Glutamatergic neuron (in vitro differentiated cells): Measurements from ENCODE around the gene KIRREL1. TPM values are rescaled to one million over a fixed set of nuclear protein-coding genes. Genes with fewer than 3 reads are reported as not detected.

Source experiments
- DNase-seq: peaks from one replicate; pipeline ENCODE4 v3.0.0; 2022
- H3K27ac Mint-ChIP-seq: one replicate; pipeline ENCODE4 v1.8.0; 2020; ENCODE audit warnings: mild to moderate bottlenecking, mixed read lengths, inconsistent platforms; ENCODE audit not compliant: unreplicated experiment
- H3K27me3 Mint-ChIP-seq: one replicate; pipeline ENCODE4 v1.8.0; 2020; ENCODE audit warnings: mild to moderate bottlenecking, moderate library complexity, mixed read lengths, inconsistent platforms; ENCODE audit not compliant: unreplicated experiment
- H3K36me3 Mint-ChIP-seq: one replicate; pipeline ENCODE4 v1.8.0; 2020; ENCODE audit warnings: mild to moderate bottlenecking, mixed read lengths, inconsistent platforms; ENCODE audit not compliant: unreplicated experiment
- H3K4me1 Mint-ChIP-seq: one replicate; pipeline ENCODE4 v1.8.0; 2020; ENCODE audit warnings: mild to moderate bottlenecking, low read depth, mixed read lengths, inconsistent platforms; ENCODE audit not compliant: unreplicated experiment
- H3K4me3 Mint-ChIP-seq: one replicate; pipeline ENCODE4 v1.8.0; 2020; ENCODE audit warnings: mild to moderate bottlenecking, mixed read lengths, inconsistent platforms; ENCODE audit not compliant: unreplicated experiment
- H3K9me3 Mint-ChIP-seq: one replicate; pipeline ENCODE4 v1.8.0; 2020; ENCODE audit warnings: mild to moderate bottlenecking, moderate library complexity, mixed read lengths, inconsistent platforms; ENCODE audit not compliant: unreplicated experiment
- CTCF ChIP-seq: fragments of 200-600 bp; sonication (generic); IDR thresholded peaks from one replicate; pipeline ENCODE4 v1.5.0; 2021; ENCODE audit not compliant: partially characterized antibody, unreplicated experiment
- total RNA-seq: library from RNA; stranded (reverse); fragmentation: NEBNext Ultra II Directional; extraction: Animal tissue kit (Norgen Biotek cat#: 25700); gene quantifications from one replicate; pipeline ENCODE4 v1.2.1, GENCODE V29; 2021; ENCODE audit not compliant: unreplicated experiment

Gene KIRREL1
- total RNA-seq, 1 donor from 2014 or later: 8.1 TPM

DNA sequence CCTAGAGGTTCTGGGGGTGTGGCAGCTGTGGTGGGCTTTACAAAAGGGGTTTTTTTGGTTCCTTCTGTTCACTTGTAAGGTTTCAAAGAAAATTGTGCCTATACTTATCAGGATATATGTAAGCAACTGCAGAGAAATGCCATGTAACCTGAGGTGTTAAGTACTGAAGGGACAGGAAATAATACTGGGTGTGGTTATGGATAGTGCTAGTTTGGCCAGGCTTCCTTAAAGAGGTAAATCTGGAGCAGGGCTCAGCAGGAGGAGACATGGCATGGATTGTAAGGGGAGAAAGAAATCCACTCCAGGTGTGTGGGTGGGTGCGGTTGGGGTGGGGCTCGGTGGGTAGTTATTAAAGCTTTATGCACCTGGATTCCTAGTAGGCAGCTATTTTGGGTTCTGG is 28.3 kb downstream of the KIRREL1 start:
- Mint-ChIP-seq H3K4me1 (peaks cover 14% of the 10 kb centered on the region), H3K36me3 (no peaks in the 10 kb centered on the region), H3K4me3 (no peak overlapping the region), H3K27ac (no peak overlapping the region), H3K9me3 (no peaks in the 10 kb centered on the region), H3K27me3 (peaks cover 12% of the 10 kb centered on the region)
- TF ChIP-seq CTCF: no peak
- DNase-seq: no peak

- no peak for DNase-seq
- Mint-ChIP-seq H3K27me3 (peaks cover 10% of the 10 kb centered on the region), H3K36me3 (no peaks in the 10 kb centered on the region), H3K27ac (no peak overlapping the region), H3K4me1 (peaks cover 14% of the 10 kb centered on the region), H3K9me3 (no peaks in the 10 kb centered on the region), H3K4me3 (no peak overlapping the region)
- no peak for TF ChIP-seq CTCF
Observed at GRCh38 chr1:158022554-158023312, 29.3 kb downstream of the KIRREL1 start.

DNA sequence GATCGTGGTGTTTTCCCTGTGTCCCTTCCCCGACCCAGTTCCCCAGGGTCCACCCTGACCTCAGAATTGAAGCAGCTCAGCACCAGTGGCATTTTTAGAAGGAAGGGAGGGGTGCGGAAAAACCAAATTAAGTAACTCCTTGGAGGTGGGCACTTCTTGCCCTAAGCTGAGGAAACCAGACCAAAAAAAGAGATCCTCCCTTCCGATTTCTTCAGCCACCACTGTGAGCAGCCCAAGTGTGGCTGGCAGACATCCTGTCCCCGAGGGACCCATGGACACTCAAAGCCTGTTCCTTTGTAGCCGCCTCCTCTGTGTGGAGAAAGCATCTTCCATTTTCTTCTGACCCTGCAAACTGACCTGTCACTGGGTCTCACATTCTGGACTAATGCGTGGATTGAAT is 31.3 kb downstream of the KIRREL1 start:
- DNase-seq: no peak
- Mint-ChIP-seq H3K4me3 (no peak overlapping the region), H3K36me3 (no peaks in the 10 kb centered on the region), H3K27me3 (peaks cover 6% of the 10 kb centered on the region), H3K9me3 (no peaks in the 10 kb centered on the region), H3K27ac (no peak overlapping the region), H3K4me1 (peaks cover 14% of the 10 kb centered on the region)
- TF ChIP-seq CTCF: no peak

DNA sequence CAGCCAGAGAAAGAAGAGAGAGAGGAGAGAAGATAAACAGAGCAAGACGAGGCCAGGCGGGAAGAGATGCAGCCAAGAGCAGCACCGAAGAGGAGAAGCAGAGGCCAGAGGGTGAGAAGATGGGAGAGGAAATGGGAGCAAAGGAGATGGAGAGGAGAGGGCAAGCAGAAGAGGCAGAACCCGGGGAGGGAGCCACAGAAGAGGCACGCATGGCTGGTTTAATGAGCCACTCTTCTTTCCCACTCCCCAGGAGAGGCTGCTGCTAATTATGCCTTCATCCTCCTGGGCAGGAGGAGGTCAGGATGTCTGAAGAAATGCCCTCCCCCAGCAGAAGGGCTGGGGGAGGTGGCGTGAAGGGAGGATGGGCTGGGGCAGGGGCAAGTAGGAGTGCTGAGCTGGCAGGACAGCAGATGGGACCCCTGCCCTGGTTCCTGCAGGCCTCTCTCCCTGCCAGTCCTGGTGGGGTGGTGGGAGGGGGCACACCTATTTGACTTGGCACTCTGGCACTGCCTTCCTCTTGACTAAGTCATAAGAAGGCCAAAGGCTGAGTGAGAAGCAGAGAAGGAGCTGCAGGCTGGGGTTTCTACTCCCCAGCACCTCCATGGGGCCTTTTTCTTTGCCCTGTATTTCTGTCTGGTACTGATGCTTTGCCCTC is 32.3 kb downstream of the KIRREL1 start:
- H3K4me3 Mint-ChIP-seq: peak overlapping the region; percentile 23
- no peaks in the 10 kb centered on the region for H3K36me3 Mint-ChIP-seq
- H3K27ac Mint-ChIP-seq: no peak overlapping the region
- peaks cover 14% of the 10 kb centered on the region for H3K4me1 Mint-ChIP-seq
- peaks cover 6% of the 10 kb centered on the region for H3K27me3 Mint-ChIP-seq
- TF ChIP-seq CTCF: no peak
- no peaks in the 10 kb centered on the region for H3K9me3 Mint-ChIP-seq
- DNase-seq: no peak

GRCh38 chr1:158026651-158027050 is 33.2 kb downstream of the KIRREL1 start:
- Mint-ChIP-seq H3K4me1 (peaks cover 14% of the 10 kb centered on the region), H3K36me3 (no peaks in the 10 kb centered on the region), H3K4me3 (no peak overlapping the region)

More at GRCh38 chr1:158026651-158027050, 33.2 kb downstream of the KIRREL1 start:
- H3K9me3 Mint-ChIP-seq: no peaks in the 10 kb centered on the region
- no peak for DNase-seq
- peaks cover 6% of the 10 kb centered on the region for H3K27me3 Mint-ChIP-seq
- no peak overlapping the region for H3K27ac Mint-ChIP-seq
- no peak for TF ChIP-seq CTCF
